Endometrium (tissue), 2 donors: ENCODE results near the gene MLX.

Source experiments
- FAIRE-seq: peaks from 2 replicates; lab custom pipeline; 2012; peaks lifted over from hg19 to GRCh38; lab: Jason Lieb, UNC
- donor health status: control.
- donor health status: control.

The MLX gene

GRCh38 chr17:42566883-42567573, at the start of gene MLX:
Gene MLX (plus strand): TSS chr17:42567100. CDS start chr17:42567125, 25 bp downstream.
- no peak for FAIRE-seq

- no peak for FAIRE-seq
Observed at GRCh38 chr17:42517516-42517915, 49.4 kb upstream of the MLX start.

- FAIRE-seq = no peak
Observed at GRCh38 chr17:42518046-42518754, 48.7 kb upstream of the MLX start.

- no peak for FAIRE-seq
Observed at GRCh38 chr17:42518755-42519545, 48.0 kb upstream of the MLX start.

GRCh38 chr17:42519546-42520491, 47.1 kb upstream of the MLX start:
- peak; percentile 67 for FAIRE-seq

GRCh38 chr17:42520540-42520951, 46.4 kb upstream of the MLX start:
- no peak for FAIRE-seq

GRCh38 chr17:42521036-42521435, 45.9 kb upstream of the MLX start:
- FAIRE-seq = no peak

GRCh38 chr17:42521666-42522262, 45.1 kb upstream of the MLX start:
- FAIRE-seq = no peak

GRCh38 chr17:42522263-42522790, 44.6 kb upstream of the MLX start:
- FAIRE-seq = no peak

- no peak for FAIRE-seq
Observed at GRCh38 chr17:42522798-42523278, 44.1 kb upstream of the MLX start.

GRCh38 chr17:42525221-42525620, 41.7 kb upstream of the MLX start:
- no peak for FAIRE-seq

- no peak for FAIRE-seq
Observed at GRCh38 chr17:42526031-42526444, 40.9 kb upstream of the MLX start.

GRCh38 chr17:42527932-42528331, 39.0 kb upstream of the MLX start:
- FAIRE-seq = no peak

GRCh38 chr17:42529061-42529460, 37.8 kb upstream of the MLX start:
- FAIRE-seq = no peak

- FAIRE-seq = no peak
Observed at GRCh38 chr17:42530952-42531454, 35.9 kb upstream of the MLX start.

- no peak for FAIRE-seq
Observed at GRCh38 chr17:42531455-42532354, 35.2 kb upstream of the MLX start.

- no peak for FAIRE-seq
Observed at GRCh38 chr17:42535155-42536047, 31.5 kb upstream of the MLX start.

GRCh38 chr17:42536048-42536371, 30.9 kb upstream of the MLX start, which contains the start of gene NAGLU:
Gene NAGLU (plus strand): TSS chr17:42536241. CDS start chr17:42536273, 32 bp downstream.
- no peak for FAIRE-seq
